GM19372 (cell line): ENCODE results near the gene ARMC9.
"Not testable (repeated sequence)": the region's sequence is repeated elsewhere in the genome, so short reads cannot be mapped to it uniquely, and the experiment has no call there.

ENCODE experiments used
- ATAC-seq: cut with Tn5 transposase; IDR thresholded peaks from one replicate; pipeline ENCODE4 v1.9.1; 2021; ENCODE audit warnings: mild to moderate bottlenecking, low read depth, moderate library complexity; ENCODE audit not compliant: unreplicated experiment

Gene ARMC9

GRCh38 chr2:231335591-231335990, 137.2 kb downstream of the ARMC9 start:
- ATAC-seq, result no peak

- ATAC-seq, result no peak
Observed at GRCh38 chr2:231336236-231336635, 137.8 kb downstream of the ARMC9 start.

- no peak for ATAC-seq
Observed at GRCh38 chr2:231336700-231337099, 138.3 kb downstream of the ARMC9 start.

GRCh38 chr2:231337807-231338759, 139.7 kb downstream of the ARMC9 start:
- no peak for ATAC-seq

GRCh38 chr2:231339316-231339715, 140.9 kb downstream of the ARMC9 start:
- ATAC-seq, result no peak

- ATAC-seq, result no peak
Observed at GRCh38 chr2:231341100-231341499, 142.7 kb downstream of the ARMC9 start.

GRCh38 chr2:231342061-231342711, 143.8 kb downstream of the ARMC9 start:
- no peak for ATAC-seq

- ATAC-seq, result no peak
Observed at GRCh38 chr2:231343006-231343710, 144.7 kb downstream of the ARMC9 start.

GRCh38 chr2:231343988-231344387, 145.6 kb downstream of the ARMC9 start:
- no peak for ATAC-seq

- ATAC-seq, result no peak
Observed at GRCh38 chr2:231344851-231345250, 146.4 kb downstream of the ARMC9 start.

GRCh38 chr2:231347081-231347480, 148.7 kb downstream of the ARMC9 start:
- no peak for ATAC-seq

- no peak for ATAC-seq
Observed at GRCh38 chr2:231347638-231348037, 149.2 kb downstream of the ARMC9 start.

GRCh38 chr2:231348173-231348572, 149.7 kb downstream of the ARMC9 start:
- ATAC-seq, result no peak

GRCh38 chr2:231348704-231349373, 150.4 kb downstream of the ARMC9 start:
- no peak for ATAC-seq

GRCh38 chr2:231349374-231349735, 150.9 kb downstream of the ARMC9 start:
- not testable (repeated sequence) for ATAC-seq

GRCh38 chr2:231351648-231352047, 153.2 kb downstream of the ARMC9 start:
- no peak for ATAC-seq

GRCh38 chr2:231353469-231353868, 155.0 kb downstream of the ARMC9 start:
- ATAC-seq, result no peak

GRCh38 chr2:231355508-231356465, 157.4 kb downstream of the ARMC9 start:
- no peak for ATAC-seq

- no peak for ATAC-seq
Observed at GRCh38 chr2:231356466-231356844, 158.0 kb downstream of the ARMC9 start.

- no peak for ATAC-seq
Observed at GRCh38 chr2:231357048-231357447, 158.6 kb downstream of the ARMC9 start.
